Neural cell (in vitro differentiated cells): ENCODE data around the gene SLC4A2. TPM values are rescaled to one million over a fixed set of nuclear protein-coding genes. Genes with fewer than 3 reads are reported as not detected.

Source experiments
- H2AFZ ChIP-seq: fragments of 200-600, 300-800 bp; sonication (generic), shearing (Covaris generic); 2 replicates; pipeline ENCODE4 v1.6.0; 2014; ENCODE audit warnings: low read depth, mild to moderate bottlenecking, antibody characterized with exemption, low read length, moderate library complexity
- H3F3A ChIP-seq: fragments of 200-600 bp; shearing (Covaris generic); 2 replicates; pipeline ENCODE4 v1.6.1; 2016; ENCODE audit warnings: mild to moderate bottlenecking, moderate library complexity, mixed read lengths, antibody characterized with exemption, low read length; ENCODE audit not compliant: insufficient read depth, poor library complexity, severe bottlenecking
- H3K27ac ChIP-seq: fragments of 200-600, 300-800 bp; sonication (generic), shearing (Covaris generic); 2 replicates; pipeline ENCODE4 v1.5.1; 2014; ENCODE audit warnings: mild to moderate bottlenecking, low read length, moderate library complexity
- H3K27me3 ChIP-seq: fragments of 300-800, 200-600 bp; sonication (generic), shearing (Covaris generic); 2 replicates; pipeline ENCODE4 v1.6.0; 2014; ENCODE audit warnings: mild to moderate bottlenecking, low read depth, low read length, moderate library complexity; ENCODE audit not compliant: insufficient read depth
- H3K36me3 ChIP-seq: fragments of 300-800, 200-600 bp; sonication (generic), shearing (Covaris generic); 2 replicates; pipeline ENCODE4 v1.5.1; 2014; ENCODE audit warnings: mild to moderate bottlenecking, antibody characterized with exemption, low read length, moderate library complexity; ENCODE audit not compliant: insufficient read depth
- H3K4me2 ChIP-seq: fragments of 300-800, 200-600 bp; sonication (generic), shearing (Covaris generic); 2 replicates; pipeline ENCODE4 v1.6.0; 2014; ENCODE audit warnings: mild to moderate bottlenecking, low read length
- H3K4me3 ChIP-seq: fragments of 300-800, 200-600 bp; sonication (generic), shearing (Covaris generic); 2 replicates; pipeline ENCODE4 v1.5.1; 2014; ENCODE audit warnings: mild to moderate bottlenecking, low read length, moderate library complexity
- H3K79me2 ChIP-seq: fragments of 200-600 bp; shearing (Covaris generic); replicated peaks from 2 replicates; pipeline ENCODE4 v1.6.0; 2014; ENCODE audit warnings: mild to moderate bottlenecking, low read length, moderate library complexity; ENCODE audit not compliant: insufficient read depth
- H3K9ac ChIP-seq: fragments of 300-800, 200-600 bp; sonication (generic), shearing (Covaris generic); 2 replicates; pipeline ENCODE4 v1.6.1; 2016; ENCODE audit warnings: mild to moderate bottlenecking, low read length, mixed read lengths
- H3K9me2 ChIP-seq: fragments of 200-600 bp; shearing (Covaris generic); 2 replicates; pipeline ENCODE4 v1.6.1; 2016; ENCODE audit warnings: mild to moderate bottlenecking, low read length, mixed read lengths; ENCODE audit not compliant: insufficient read depth
- H3K9me3 ChIP-seq: fragments of 200-600, 300-800 bp; sonication (generic), shearing (Covaris generic); 2 replicates; pipeline ENCODE4 v1.6.1; 2016; ENCODE audit warnings: mild to moderate bottlenecking, mixed run types, low read length, moderate library complexity, mixed read lengths
- H4K20me1 ChIP-seq: fragments of 200-600 bp; shearing (Covaris generic); 2 replicates; pipeline ENCODE4 v1.6.1; 2016; ENCODE audit warnings: mild to moderate bottlenecking, mixed run types; ENCODE audit not compliant: insufficient read depth
- EP300 ChIP-seq: fragments of 450-650 bp; conservative IDR thresholded peaks from 2 replicates; pipeline ENCODE4 v1.6.1; 2014; ENCODE audit warnings: antibody characterized with exemption, mild to moderate bottlenecking, moderate library complexity; ENCODE audit not compliant: poor library complexity, severe bottlenecking
- EZH2 ChIP-seq: fragments of 200-600, 300-800 bp; shearing (Covaris generic), sonication (generic); IDR thresholded peaks from 2 replicates; pipeline ENCODE4 v1.6.1; 2014; ENCODE audit warnings: antibody characterized with exemption, low read length, borderline replicate concordance, mild to moderate bottlenecking; ENCODE audit not compliant: insufficient read depth, poor library complexity, severe bottlenecking
- MXI1 ChIP-seq: fragments of 450-650 bp; conservative IDR thresholded peaks from 2 replicates; pipeline ENCODE4 v1.6.1; 2014; ENCODE audit warnings: antibody characterized with exemption, mild to moderate bottlenecking; ENCODE audit not compliant: poor library complexity, severe bottlenecking
- POLR2AphosphoS5 ChIP-seq: IDR thresholded peaks from 2 replicates; pipeline ENCODE4 v1.6.1; 2012
- RAD21 ChIP-seq: fragments of 450-650 bp; conservative IDR thresholded peaks from 2 replicates; pipeline ENCODE4 v1.6.1; 2014; ENCODE audit warnings: antibody characterized with exemption, mild to moderate bottlenecking, moderate library complexity
- SMC3 ChIP-seq: fragments of 450-650 bp; conservative IDR thresholded peaks from 2 replicates; pipeline ENCODE4 v1.6.1; 2014; ENCODE audit warnings: antibody characterized with exemption, mild to moderate bottlenecking, moderate library complexity; ENCODE audit not compliant: poor library complexity
- TAF1 ChIP-seq: IDR thresholded peaks from 2 replicates; pipeline ENCODE4 v1.6.1; 2012; ENCODE audit warnings: low read depth
- polyA plus RNA-seq: library from polyadenylated mRNA; depleted of rRNA; stranded (reverse); fragments of >200 nt; gene quantifications from 2 replicates; pipeline ENCODE4 v1.2.3, GENCODE V29; 2014
- TF ChIP-seq, protein P1 (sequence below): fragments of 450-650 bp; IDR thresholded peaks from 2 replicates; pipeline ENCODE4 v1.5.1; 2014; ENCODE audit warnings: antibody characterized with exemption, mild to moderate bottlenecking, moderate library complexity; ENCODE audit not compliant: poor library complexity, severe bottlenecking
- TF ChIP-seq, protein P2 (sequence below): IDR thresholded peaks from 2 replicates; pipeline ENCODE4 v1.6.1; 2012; ENCODE audit warnings: borderline replicate concordance

SLC4A2 gene
- polyA plus RNA-seq, 1 donor from 2014 or later: 2.4 TPM

DNA sequence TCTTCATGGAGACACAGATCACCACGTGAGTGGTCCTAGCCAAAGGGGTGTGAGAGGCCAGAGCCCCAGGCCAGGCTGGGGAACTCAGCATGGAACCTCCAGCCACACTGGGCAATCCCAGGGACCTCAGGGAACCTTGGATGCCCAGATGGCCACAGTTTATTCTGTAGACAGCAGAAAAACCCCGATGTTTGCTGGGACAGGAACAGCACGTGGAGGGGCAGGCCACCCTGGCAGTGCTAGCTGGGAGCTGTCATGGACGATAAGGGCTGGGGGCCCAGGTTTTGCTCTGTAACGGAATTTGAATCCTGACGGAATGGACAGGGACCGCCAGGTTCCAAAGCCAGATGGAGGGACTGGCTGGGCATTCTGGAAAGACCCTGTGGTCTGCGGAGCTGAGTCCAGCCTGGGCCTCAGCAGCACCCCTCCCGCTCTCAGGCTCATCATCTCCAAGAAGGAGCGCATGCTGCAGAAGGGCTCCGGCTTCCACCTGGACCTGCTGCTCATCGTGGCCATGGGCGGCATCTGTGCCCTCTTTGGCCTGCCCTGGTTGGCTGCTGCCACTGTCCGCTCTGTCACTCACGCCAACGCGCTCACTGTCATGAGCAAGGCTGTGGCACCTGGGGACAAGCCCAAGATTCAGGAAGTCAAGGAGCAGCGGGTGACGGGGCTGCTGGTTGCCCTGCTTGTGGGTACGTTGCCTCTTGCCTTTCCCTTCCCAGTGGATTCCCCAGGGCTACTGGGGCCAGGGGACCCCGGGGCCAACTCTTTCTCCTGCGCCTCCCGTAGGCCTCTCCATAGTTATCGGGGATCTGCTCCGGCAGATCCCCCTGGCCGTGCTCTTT, 15.7 kb downstream of the SLC4A2 start:
- H4K20me1 ChIP-seq: no peaks in the 10 kb centered on the region
- TF ChIP-seq RAD21: no peak
- TF ChIP-seq, protein P1, sequence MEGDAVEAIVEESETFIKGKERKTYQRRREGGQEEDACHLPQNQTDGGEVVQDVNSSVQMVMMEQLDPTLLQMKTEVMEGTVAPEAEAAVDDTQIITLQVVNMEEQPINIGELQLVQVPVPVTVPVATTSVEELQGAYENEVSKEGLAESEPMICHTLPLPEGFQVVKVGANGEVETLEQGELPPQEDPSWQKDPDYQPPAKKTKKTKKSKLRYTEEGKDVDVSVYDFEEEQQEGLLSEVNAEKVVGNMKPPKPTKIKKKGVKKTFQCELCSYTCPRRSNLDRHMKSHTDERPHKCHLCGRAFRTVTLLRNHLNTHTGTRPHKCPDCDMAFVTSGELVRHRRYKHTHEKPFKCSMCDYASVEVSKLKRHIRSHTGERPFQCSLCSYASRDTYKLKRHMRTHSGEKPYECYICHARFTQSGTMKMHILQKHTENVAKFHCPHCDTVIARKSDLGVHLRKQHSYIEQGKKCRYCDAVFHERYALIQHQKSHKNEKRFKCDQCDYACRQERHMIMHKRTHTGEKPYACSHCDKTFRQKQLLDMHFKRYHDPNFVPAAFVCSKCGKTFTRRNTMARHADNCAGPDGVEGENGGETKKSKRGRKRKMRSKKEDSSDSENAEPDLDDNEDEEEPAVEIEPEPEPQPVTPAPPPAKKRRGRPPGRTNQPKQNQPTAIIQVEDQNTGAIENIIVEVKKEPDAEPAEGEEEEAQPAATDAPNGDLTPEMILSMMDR: no peak
- TF ChIP-seq SMC3: no peak
- no peak for TF ChIP-seq TAF1
- TF ChIP-seq, protein P2, sequence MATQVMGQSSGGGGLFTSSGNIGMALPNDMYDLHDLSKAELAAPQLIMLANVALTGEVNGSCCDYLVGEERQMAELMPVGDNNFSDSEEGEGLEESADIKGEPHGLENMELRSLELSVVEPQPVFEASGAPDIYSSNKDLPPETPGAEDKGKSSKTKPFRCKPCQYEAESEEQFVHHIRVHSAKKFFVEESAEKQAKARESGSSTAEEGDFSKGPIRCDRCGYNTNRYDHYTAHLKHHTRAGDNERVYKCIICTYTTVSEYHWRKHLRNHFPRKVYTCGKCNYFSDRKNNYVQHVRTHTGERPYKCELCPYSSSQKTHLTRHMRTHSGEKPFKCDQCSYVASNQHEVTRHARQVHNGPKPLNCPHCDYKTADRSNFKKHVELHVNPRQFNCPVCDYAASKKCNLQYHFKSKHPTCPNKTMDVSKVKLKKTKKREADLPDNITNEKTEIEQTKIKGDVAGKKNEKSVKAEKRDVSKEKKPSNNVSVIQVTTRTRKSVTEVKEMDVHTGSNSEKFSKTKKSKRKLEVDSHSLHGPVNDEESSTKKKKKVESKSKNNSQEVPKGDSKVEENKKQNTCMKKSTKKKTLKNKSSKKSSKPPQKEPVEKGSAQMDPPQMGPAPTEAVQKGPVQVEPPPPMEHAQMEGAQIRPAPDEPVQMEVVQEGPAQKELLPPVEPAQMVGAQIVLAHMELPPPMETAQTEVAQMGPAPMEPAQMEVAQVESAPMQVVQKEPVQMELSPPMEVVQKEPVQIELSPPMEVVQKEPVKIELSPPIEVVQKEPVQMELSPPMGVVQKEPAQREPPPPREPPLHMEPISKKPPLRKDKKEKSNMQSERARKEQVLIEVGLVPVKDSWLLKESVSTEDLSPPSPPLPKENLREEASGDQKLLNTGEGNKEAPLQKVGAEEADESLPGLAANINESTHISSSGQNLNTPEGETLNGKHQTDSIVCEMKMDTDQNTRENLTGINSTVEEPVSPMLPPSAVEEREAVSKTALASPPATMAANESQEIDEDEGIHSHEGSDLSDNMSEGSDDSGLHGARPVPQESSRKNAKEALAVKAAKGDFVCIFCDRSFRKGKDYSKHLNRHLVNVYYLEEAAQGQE: no peak
- TF ChIP-seq POLR2AphosphoS5: no peak
- H3K4me2 ChIP-seq: no peak overlapping the region
- no peaks in the 10 kb centered on the region for H3K27me3 ChIP-seq
- no peaks in the 10 kb centered on the region for H3F3A ChIP-seq
- no peaks in the 10 kb centered on the region for H3K9me2 ChIP-seq
- no peaks in the 10 kb centered on the region for H3K9me3 ChIP-seq
- no peak overlapping the region for H3K27ac ChIP-seq
- H3K4me3 ChIP-seq: no peak overlapping the region
- H2AFZ ChIP-seq: no peak overlapping the region
- no peak overlapping the region for H3K9ac ChIP-seq
- H3K36me3 ChIP-seq: no peaks in the 10 kb centered on the region
- H3K79me2 ChIP-seq: peaks cover 10% of the 10 kb centered on the region

DNA sequence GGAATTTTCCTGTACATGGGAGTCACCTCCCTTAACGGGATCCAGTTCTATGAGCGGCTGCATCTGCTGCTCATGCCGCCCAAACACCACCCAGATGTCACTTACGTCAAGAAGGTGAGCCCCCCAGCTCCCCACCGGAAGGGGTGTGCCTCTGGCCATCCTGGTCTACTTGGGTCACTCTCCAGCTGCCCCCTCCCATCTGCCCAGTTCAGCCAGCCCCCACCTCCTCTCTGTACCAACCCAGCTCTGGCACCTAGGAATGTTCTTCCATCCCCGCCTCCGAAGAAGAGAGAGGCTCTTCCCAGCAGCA, 16.2 kb downstream of the SLC4A2 start:
- Histone ChIP-seq H2AFZ (no peak overlapping the region), H4K20me1 (no peaks in the 10 kb centered on the region), H3K4me3 (no peak overlapping the region), H3K27ac (no peak overlapping the region), H3K27me3 (no peaks in the 10 kb centered on the region), H3K9me2 (no peaks in the 10 kb centered on the region), H3K79me2 (peaks cover 13% of the 10 kb centered on the region), H3K4me2 (no peak overlapping the region), H3K36me3 (no peaks in the 10 kb centered on the region), H3K9me3 (no peaks in the 10 kb centered on the region), H3F3A (no peaks in the 10 kb centered on the region), H3K9ac (no peak overlapping the region)
- TF ChIP-seq TAF1 (no peak), MXI1 (no peak), EZH2 (no peak), RAD21 (no peak), SMC3 (no peak), EP300 (no peak), POLR2AphosphoS5 (no peak)
- TF ChIP-seq, protein P1: no peak
- TF ChIP-seq, protein P2: no peak
